Measurements from ENCODE around the gene COX14. TPM values are rescaled to one million over a fixed set of nuclear protein-coding genes. Genes with fewer than 3 reads are reported as not detected.
A peak's percentile ranks its signal among the peaks of the same experiment; 100 is the strongest.

The COX14 gene
- total RNA-seq, 4 donors from 2014 or later: 22.1 to 107 (median 62.0) TPM

DNA sequence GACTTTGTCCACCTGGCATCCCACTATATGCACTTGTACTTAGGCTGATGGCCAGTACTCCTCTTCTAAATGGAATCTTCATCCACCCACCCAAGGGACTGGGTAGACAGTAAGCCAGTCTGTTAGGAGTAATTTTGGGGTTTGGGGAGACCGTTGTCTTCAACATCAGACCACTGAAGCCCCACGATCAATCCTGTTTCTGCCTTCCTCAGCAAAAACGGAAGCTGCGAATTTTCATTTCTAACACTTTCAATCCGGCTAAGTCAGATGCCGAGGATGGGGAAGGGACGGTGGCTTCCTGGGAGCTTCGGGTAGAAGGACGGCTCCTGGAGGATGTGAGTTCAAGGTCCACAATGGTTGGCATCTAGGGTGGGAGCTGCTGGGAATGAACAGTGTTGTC is 24.9 kb upstream of the COX14 start:
- Histone ChIP-seq H3K27ac (no peak overlapping the region), H3K4me3 (no peak overlapping the region), H3K27me3 (no peaks in the 10 kb centered on the region), H3K4me1 (peaks cover 0 to 26% (median 10%) of the 10 kb centered on the region in 4 donors), H3K36me3 (peaks cover 0 to 29% (median 12%) of the 10 kb centered on the region in 4 donors), H3K9me3 (no peaks in the 10 kb centered on the region)
- no peak for DNase-seq
- intact Hi-C loops (cut with DNase I; ENCODE audit: low total_unique reads) (loop anchor here (10.0 kb wide), 1 partner anchor 1272 kb away; the partner anchor contains the start of gene CACNB3), in situ Hi-C loops (cut with MboI; ENCODE audit: low pct_ligation_motif_present in 1 of 4, low pct_unique_long_range_greater_than_20kb in 1 of 4, low sequenced_read_pairs in 3 of 4) (loop anchor here in 3 of 4 donors (25.0 kb wide), 2 partner anchors 100 to 225 kb away; no protein-coding TSS in a partner anchor)
- WGBS, 2 donors (ENCODE audit: low coverage in 1 of 2): 84% methylated on average over 9 of the region's 9 CpGs; no CpG with 5 or more reads in 1 of the 2 donors
- TF ChIP-seq POLR2A (IDR thresholded peaks at IDR 0.05) (no peak), EP300 (IDR thresholded peaks at IDR 0.05; ENCODE audit: low read depth) (no peak), POLR2AphosphoS5 (IDR thresholded peaks at IDR 0.05) (no peak)
- TF ChIP-seq, protein P1, sequence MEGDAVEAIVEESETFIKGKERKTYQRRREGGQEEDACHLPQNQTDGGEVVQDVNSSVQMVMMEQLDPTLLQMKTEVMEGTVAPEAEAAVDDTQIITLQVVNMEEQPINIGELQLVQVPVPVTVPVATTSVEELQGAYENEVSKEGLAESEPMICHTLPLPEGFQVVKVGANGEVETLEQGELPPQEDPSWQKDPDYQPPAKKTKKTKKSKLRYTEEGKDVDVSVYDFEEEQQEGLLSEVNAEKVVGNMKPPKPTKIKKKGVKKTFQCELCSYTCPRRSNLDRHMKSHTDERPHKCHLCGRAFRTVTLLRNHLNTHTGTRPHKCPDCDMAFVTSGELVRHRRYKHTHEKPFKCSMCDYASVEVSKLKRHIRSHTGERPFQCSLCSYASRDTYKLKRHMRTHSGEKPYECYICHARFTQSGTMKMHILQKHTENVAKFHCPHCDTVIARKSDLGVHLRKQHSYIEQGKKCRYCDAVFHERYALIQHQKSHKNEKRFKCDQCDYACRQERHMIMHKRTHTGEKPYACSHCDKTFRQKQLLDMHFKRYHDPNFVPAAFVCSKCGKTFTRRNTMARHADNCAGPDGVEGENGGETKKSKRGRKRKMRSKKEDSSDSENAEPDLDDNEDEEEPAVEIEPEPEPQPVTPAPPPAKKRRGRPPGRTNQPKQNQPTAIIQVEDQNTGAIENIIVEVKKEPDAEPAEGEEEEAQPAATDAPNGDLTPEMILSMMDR (IDR thresholded peaks at IDR 0.05): no peak

DNA sequence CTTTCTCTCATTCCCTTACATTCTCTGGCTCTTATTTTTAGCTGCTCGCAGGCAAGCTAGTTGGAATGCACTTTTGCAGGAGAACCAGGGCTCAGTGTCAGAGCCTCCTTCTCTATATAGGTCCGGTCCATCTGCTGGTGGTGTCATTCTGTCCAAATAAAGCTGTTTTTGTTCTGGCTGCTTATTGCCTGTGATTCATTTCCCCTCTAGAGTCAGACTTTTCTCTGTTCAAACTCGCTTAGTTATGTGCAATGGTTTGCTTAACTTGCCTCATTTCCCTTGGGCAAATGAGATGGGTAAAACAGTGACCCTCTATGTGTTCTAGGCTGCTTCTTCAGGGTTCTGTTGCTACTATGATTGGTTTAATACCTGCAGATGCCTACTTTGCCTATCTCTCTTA is 24.0 kb upstream of the COX14 start:
- Histone ChIP-seq H3K27ac (no peak overlapping the region), H3K9me3 (no peaks in the 10 kb centered on the region), H3K4me1 (peaks cover 0 to 21% (median 10%) of the 10 kb centered on the region in 4 donors), H3K36me3 (peaks cover 0 to 37% (median 15%) of the 10 kb centered on the region in 4 donors), H3K27me3 (no peaks in the 10 kb centered on the region), H3K4me3 (no peak overlapping the region)
- WGBS, 2 donors (ENCODE audit: low coverage in 1 of 2): 58 to 83% methylated on average over 1 to 3 of the region's 3 CpGs
- no peak for DNase-seq
- in situ Hi-C loops (cut with MboI; ENCODE audit: low pct_ligation_motif_present in 1 of 4, low pct_unique_long_range_greater_than_20kb in 1 of 4, low sequenced_read_pairs in 3 of 4) (loop anchor here in 3 of 4 donors (25.0 kb wide), 2 partner anchors 99 to 224 kb away; no protein-coding TSS in a partner anchor), intact Hi-C loops (cut with DNase I; ENCODE audit: low total_unique reads) (loop anchor here (10.0 kb wide), 1 partner anchor 1273 kb away; the partner anchor contains the start of gene CACNB3)
- TF ChIP-seq POLR2AphosphoS5 (IDR thresholded peaks at IDR 0.05): no peak
- TF ChIP-seq, protein P1 (IDR thresholded peaks at IDR 0.05): no peak
- TF ChIP-seq EP300 (IDR thresholded peaks at IDR 0.05; ENCODE audit: low read depth): no peak
- no peak for TF ChIP-seq POLR2A (IDR thresholded peaks at IDR 0.05)

DNA sequence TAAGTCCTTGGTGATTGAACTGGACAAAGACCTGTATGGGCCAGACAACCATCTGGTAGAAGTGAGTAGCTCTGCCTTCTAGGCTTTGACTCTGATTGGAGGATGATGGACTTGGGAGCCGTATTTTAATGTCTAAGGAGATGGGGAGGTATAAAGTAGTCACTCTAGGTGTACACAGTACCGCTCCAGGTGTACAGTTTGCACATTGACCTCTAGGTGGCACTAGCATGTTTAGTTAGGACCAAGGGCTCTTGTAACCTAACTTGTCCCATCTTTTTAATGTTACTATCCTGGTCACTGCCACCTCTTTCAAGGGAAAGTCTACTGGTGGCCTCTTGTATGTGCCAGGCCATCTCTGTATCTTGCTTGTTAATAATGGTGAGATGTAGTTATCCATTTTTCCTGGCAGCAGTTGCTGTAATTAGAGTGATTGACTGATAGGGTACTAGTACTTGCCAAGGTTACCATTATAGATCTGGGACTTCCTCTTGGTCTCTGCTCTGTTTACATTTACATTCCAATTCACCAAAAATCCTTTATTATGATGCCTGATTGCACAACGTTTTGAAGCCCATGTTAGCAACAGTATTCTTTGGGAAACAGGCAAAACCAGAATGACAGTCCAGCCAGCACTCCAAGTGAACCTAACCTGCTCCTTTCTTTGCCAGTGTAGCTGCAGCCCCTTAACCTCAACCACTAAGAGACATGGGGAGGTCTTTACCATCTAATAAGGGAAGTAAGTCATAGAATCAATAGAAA is 23.3 kb upstream of the COX14 start:
- intact Hi-C loops (cut with DNase I; ENCODE audit: low total_unique reads): loop anchor here (10.0 kb wide), 1 partner anchor 1274 kb away; the partner anchor contains the start of gene CACNB3

More for the DNA sequence above, 23.3 kb upstream of the COX14 start:
- no peak overlapping the region for H3K4me3 ChIP-seq
- no peak for TF ChIP-seq EP300 (IDR thresholded peaks at IDR 0.05; ENCODE audit: low read depth)
- TF ChIP-seq, protein P1 (IDR thresholded peaks at IDR 0.05): peak; percentile 70 to 82 (median 78)
- in situ Hi-C loops (cut with MboI; ENCODE audit: low pct_ligation_motif_present in 1 of 4, low pct_unique_long_range_greater_than_20kb in 1 of 4, low sequenced_read_pairs in 3 of 4): loop anchor here in 3 of 4 donors (25.0 kb wide), 2 partner anchors 99 to 224 kb away; no protein-coding TSS in a partner anchor
- DNase-seq: peak; percentile 70
- no peak overlapping the region for H3K27ac ChIP-seq
- H3K27me3 ChIP-seq: no peaks in the 10 kb centered on the region
- peaks cover 0 to 17% (median 10%) of the 10 kb centered on the region in 4 donors for H3K4me1 ChIP-seq
- H3K9me3 ChIP-seq: no peaks in the 10 kb centered on the region
- 17 to 18% methylated on average over 2 to 3 of the region's 3 CpGs for WGBS, 2 donors (ENCODE audit: low coverage in 1 of 2)
- H3K36me3 ChIP-seq: peaks cover 0 to 43% (median 19%) of the 10 kb centered on the region in 4 donors

Measured in transverse colon (tissue), 4 donors.